Measurements from ENCODE around the gene ANGPTL3. TPM values are rescaled to one million over a fixed set of nuclear protein-coding genes. Genes with fewer than 3 reads are reported as not detected.

Gene ANGPTL3
- polyA plus RNA-seq, 6 donors from 2014 or later: not detected

GRCh38 chr1:62654744-62655143 lies 57.4 kb downstream of the ANGPTL3 start:
- ATAC-seq (ENCODE audit: low read depth in 2 of 2) (no peak), DNase-seq (no peak)
- no peaks in the 10 kb centered on the region for H3K27me3 Mint-ChIP-seq
- peaks cover 0 to 2% (median 0%) of the 10 kb centered on the region in 3 donors for H3K4me1 Mint-ChIP-seq
- H3K9me3 Mint-ChIP-seq: peaks cover 0 to 5% (median 0%) of the 10 kb centered on the region in 7 donors
- no peak overlapping the region for H3K27ac Mint-ChIP-seq
- H3K36me3 Mint-ChIP-seq: peaks cover 0 to 5% of the 10 kb centered on the region in 2 donors
- peak overlapping the region in 1 of 8 donors; percentile 2 for H3K4me3 Mint-ChIP-seq

Other genes with a start within 250 kb of the ANGPTL3 start
- gene USP1, start 160.5 kb upstream of the ANGPTL3 start, polyA plus RNA-seq (ENCODE audit: low read depth in 6 of 6): 10 to 100 TPM; 26.0 to 45.8 (median 37.6) TPM
- gene DOCK7, start 90.9 kb downstream of the ANGPTL3 start, polyA plus RNA-seq (ENCODE audit: low read depth in 6 of 6): 1 to 10 TPM; 2.8 to 4.4 (median 3.7) TPM
- gene ATG4C, start 186.6 kb downstream of the ANGPTL3 start, polyA plus RNA-seq (ENCODE audit: low read depth in 6 of 6): 10 to 100 TPM; 28.9 to 63.5 (median 38.2) TPM

Data from naive B cell (primary cell).